HG03342 (cell line): ENCODE results near the gene TMEM235.

Experiments used
- ATAC-seq: cut with Tn5 transposase; IDR thresholded peaks from one replicate; pipeline ENCODE4 v1.9.1; 2021; ENCODE audit warnings: mild to moderate bottlenecking, moderate library complexity; ENCODE audit not compliant: unreplicated experiment

TMEM235 gene

GRCh38 chr17:78236362-78237127 lies 5.1 kb downstream of the TMEM235 start:
- no peak for ATAC-seq

GRCh38 chr17:78237401-78238012 lies 6.1 kb downstream of the TMEM235 start:
- ATAC-seq: no peak

GRCh38 chr17:78238823-78239488 lies 7.5 kb downstream of the TMEM235 start:
- no peak for ATAC-seq

- ATAC-seq: no peak
Measured at GRCh38 chr17:78239489-78239931, 8.1 kb downstream of the TMEM235 start.

GRCh38 chr17:78240012-78240655 lies 8.7 kb downstream of the TMEM235 start:
- ATAC-seq: no peak

- no peak for ATAC-seq
Measured at GRCh38 chr17:78240839-78241238, 9.4 kb downstream of the TMEM235 start.

GRCh38 chr17:78241277-78242023 lies 10.0 kb downstream of the TMEM235 start:
- ATAC-seq: no peak

GRCh38 chr17:78242024-78242742 lies 10.8 kb downstream of the TMEM235 start:
- no peak for ATAC-seq

- no peak for ATAC-seq
Measured at GRCh38 chr17:78247304-78247703, 15.9 kb downstream of the TMEM235 start.

- no peak for ATAC-seq
Measured at GRCh38 chr17:78248051-78248914, 16.9 kb downstream of the TMEM235 start.

GRCh38 chr17:78249074-78249817 lies 17.8 kb downstream of the TMEM235 start:
- ATAC-seq: no peak

GRCh38 chr17:78249818-78250806 lies 18.7 kb downstream of the TMEM235 start:
- no peak for ATAC-seq

- peak; percentile 67 for ATAC-seq
Measured at GRCh38 chr17:78250891-78251772, 19.7 kb downstream of the TMEM235 start.

GRCh38 chr17:78251773-78252103 lies 20.3 kb downstream of the TMEM235 start:
- no peak for ATAC-seq

- no peak for ATAC-seq
Measured at GRCh38 chr17:78252111-78252634, 20.7 kb downstream of the TMEM235 start.
